Osteocyte (in vitro differentiated cells): ENCODE data around the gene POU6F1. TPM values are rescaled to one million over a fixed set of nuclear protein-coding genes. Genes with fewer than 3 reads are reported as not detected.
"Not testable (repeated sequence)": the region's sequence is repeated elsewhere in the genome, so short reads cannot be mapped to it uniquely, and the experiment has no call there.

Experiments used
- DNase-seq: peaks from one replicate; pipeline ENCODE4 v3.0.0; 2021; ENCODE audit warnings: mixed read lengths; ENCODE audit not compliant: unreplicated experiment; ENCODE audit errors: extremely low spot score
- H3K27ac Mint-ChIP-seq: one replicate; pipeline ENCODE4 v1.8.0; 2021; ENCODE audit warnings: mild to moderate bottlenecking, mixed read lengths; ENCODE audit not compliant: unreplicated experiment
- H3K27me3 Mint-ChIP-seq: one replicate; pipeline ENCODE4 v1.8.0; 2021; ENCODE audit warnings: mixed read lengths; ENCODE audit not compliant: unreplicated experiment
- H3K36me3 Mint-ChIP-seq: one replicate; pipeline ENCODE4 v1.8.0; 2021; ENCODE audit warnings: mixed read lengths; ENCODE audit not compliant: unreplicated experiment
- H3K4me1 Mint-ChIP-seq: one replicate; pipeline ENCODE4 v1.8.0; 2021; ENCODE audit warnings: mixed read lengths; ENCODE audit not compliant: unreplicated experiment
- H3K4me3 Mint-ChIP-seq: one replicate; pipeline ENCODE4 v1.8.0; 2021; ENCODE audit warnings: mild to moderate bottlenecking, moderate library complexity, mixed read lengths; ENCODE audit not compliant: unreplicated experiment
- H3K9me3 Mint-ChIP-seq: one replicate; pipeline ENCODE4 v1.8.0; 2021; ENCODE audit warnings: mixed read lengths; ENCODE audit not compliant: unreplicated experiment
- total RNA-seq: library from RNA; stranded (reverse); gene quantifications from 2 replicates; pipeline ENCODE4 v1.2.1, GENCODE V29; 2021
- TF ChIP-seq, protein P1 (sequence below): fragments of 200-600 bp; sonication (generic); IDR thresholded peaks from 2 replicates; pipeline ENCODE4 v1.5.0; 2021; ENCODE audit warnings: antibody characterized with exemption, mild to moderate bottlenecking, moderate library complexity

The POU6F1 gene
- total RNA-seq, 1 donor from 2014 or later = 19.2 TPM

DNA sequence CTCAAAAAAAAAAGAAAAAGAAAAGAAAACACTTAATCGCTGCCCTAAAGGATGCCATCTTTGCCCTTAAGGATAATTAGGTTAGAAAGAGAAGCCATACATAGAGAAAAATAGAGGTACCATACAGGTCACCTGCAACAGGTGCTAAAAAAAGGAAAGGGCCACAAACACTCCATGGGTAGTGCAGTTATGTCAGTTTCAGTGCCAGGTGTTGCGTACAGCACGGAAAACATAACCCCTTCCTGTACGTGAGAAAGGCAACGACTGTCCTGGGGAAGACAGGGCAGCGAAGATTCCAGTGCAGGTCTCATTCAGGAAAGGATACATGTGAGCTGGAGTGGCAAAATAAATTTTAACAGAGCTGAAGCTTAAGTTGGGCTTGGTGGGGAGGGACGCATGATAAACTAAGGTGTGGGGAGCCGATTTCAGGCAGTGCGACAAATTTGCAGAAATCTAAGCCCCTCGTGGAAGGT lies 20.2 kb upstream of the POU6F1 start:
- Mint-ChIP-seq H3K36me3 (peaks cover 13% of the 10 kb centered on the region), H3K27ac (peak overlapping the region; percentile 99)
- TF ChIP-seq, protein P1, sequence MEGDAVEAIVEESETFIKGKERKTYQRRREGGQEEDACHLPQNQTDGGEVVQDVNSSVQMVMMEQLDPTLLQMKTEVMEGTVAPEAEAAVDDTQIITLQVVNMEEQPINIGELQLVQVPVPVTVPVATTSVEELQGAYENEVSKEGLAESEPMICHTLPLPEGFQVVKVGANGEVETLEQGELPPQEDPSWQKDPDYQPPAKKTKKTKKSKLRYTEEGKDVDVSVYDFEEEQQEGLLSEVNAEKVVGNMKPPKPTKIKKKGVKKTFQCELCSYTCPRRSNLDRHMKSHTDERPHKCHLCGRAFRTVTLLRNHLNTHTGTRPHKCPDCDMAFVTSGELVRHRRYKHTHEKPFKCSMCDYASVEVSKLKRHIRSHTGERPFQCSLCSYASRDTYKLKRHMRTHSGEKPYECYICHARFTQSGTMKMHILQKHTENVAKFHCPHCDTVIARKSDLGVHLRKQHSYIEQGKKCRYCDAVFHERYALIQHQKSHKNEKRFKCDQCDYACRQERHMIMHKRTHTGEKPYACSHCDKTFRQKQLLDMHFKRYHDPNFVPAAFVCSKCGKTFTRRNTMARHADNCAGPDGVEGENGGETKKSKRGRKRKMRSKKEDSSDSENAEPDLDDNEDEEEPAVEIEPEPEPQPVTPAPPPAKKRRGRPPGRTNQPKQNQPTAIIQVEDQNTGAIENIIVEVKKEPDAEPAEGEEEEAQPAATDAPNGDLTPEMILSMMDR = no peak

DNA sequence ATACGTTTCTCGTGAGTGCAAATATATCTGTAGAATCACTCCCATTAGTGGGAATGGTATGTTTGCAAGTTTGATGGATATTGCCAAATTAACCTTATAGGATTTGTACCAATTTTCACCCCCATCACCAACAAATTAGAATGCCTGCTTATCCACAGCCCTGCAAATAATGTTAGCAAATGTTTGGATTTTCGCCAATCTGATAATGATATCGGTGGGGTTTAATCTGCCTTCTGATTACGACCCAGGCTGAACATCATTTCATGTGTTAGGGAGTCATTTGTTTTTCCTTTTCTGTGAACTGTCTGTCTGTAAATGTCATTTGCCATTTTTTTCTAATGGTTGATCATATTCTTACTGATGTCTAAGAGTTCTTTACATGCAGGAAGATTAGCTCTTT lies 16.7 kb upstream of the POU6F1 start:
- Mint-ChIP-seq H3K4me3 (no peak overlapping the region), H3K27me3 (no peaks in the 10 kb centered on the region), H3K9me3 (no peaks in the 10 kb centered on the region), H3K27ac (no peak overlapping the region), H3K36me3 (no peaks in the 10 kb centered on the region), H3K4me1 (peaks cover 7% of the 10 kb centered on the region)
- TF ChIP-seq, protein P1 = no peak
- DNase-seq = no peak

More for the DNA sequence above, 20.2 kb upstream of the POU6F1 start:
- Mint-ChIP-seq H3K4me1 (peaks cover 21% of the 10 kb centered on the region), H3K9me3 (no peaks in the 10 kb centered on the region), H3K27me3 (no peaks in the 10 kb centered on the region), H3K4me3 (peak overlapping the region; percentile 97)
- no peak for DNase-seq

- no peak for DNase-seq
- Mint-ChIP-seq H3K4me3 (no peak overlapping the region), H3K27me3 (no peaks in the 10 kb centered on the region), H3K4me1 (no peaks in the 10 kb centered on the region), H3K36me3 (no peaks in the 10 kb centered on the region), H3K27ac (no peak overlapping the region), H3K9me3 (no peaks in the 10 kb centered on the region)
- TF ChIP-seq, protein P1 = no peak
These were observed 14.8 kb upstream of the POU6F1 start for GRCh38 chr12:51232642-51233041.

- no peak overlapping the region for H3K27ac Mint-ChIP-seq
- no peak for DNase-seq
These were observed 11.4 kb upstream of the POU6F1 start for GRCh38 chr12:51229116-51229809.

DNA sequence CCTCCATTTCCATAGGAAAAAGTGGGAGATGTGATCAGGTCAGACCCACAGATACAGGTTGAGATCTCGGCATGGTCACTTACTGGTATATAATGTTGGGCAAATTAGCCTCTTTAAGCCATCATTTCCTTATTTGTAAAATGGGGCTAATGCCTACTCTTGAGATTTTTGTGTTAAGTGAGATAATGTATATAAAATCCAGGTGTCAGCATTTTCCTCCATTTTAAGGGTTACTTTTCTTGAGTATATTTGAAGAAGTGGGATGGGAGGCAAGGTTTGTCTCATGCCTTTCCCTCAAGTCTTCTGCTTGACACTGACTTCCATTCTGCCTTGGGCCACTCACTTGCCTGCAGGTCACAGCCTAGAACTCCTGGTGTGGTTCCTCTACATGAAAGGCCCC lies 10.1 kb upstream of the POU6F1 start:
- no peaks in the 10 kb centered on the region for H3K9me3 Mint-ChIP-seq
- no peak overlapping the region for H3K27ac Mint-ChIP-seq
- H3K36me3 Mint-ChIP-seq = no peaks in the 10 kb centered on the region
- H3K4me1 Mint-ChIP-seq = no peaks in the 10 kb centered on the region
- TF ChIP-seq, protein P1 = no peak
- no peaks in the 10 kb centered on the region for H3K27me3 Mint-ChIP-seq
- DNase-seq = no peak
- H3K4me3 Mint-ChIP-seq = no peak overlapping the region

More at GRCh38 chr12:51229116-51229809, 11.4 kb upstream of the POU6F1 start:
- Mint-ChIP-seq H3K27me3 (no peaks in the 10 kb centered on the region), H3K9me3 (no peaks in the 10 kb centered on the region), H3K4me1 (no peaks in the 10 kb centered on the region), H3K4me3 (no peak overlapping the region), H3K36me3 (no peaks in the 10 kb centered on the region)
- TF ChIP-seq, protein P1 = no peak

- not testable (repeated sequence) for H3K9me3 Mint-ChIP-seq, H3K27me3 Mint-ChIP-seq, H3K4me3 Mint-ChIP-seq, DNase-seq, H3K4me1 Mint-ChIP-seq, H3K36me3 Mint-ChIP-seq, H3K27ac Mint-ChIP-seq
These were observed 9.2 kb upstream of the POU6F1 start for GRCh38 chr12:51227112-51227511.
